ENCODE measurements around the gene ARID3C. TPM values are rescaled to one million over a fixed set of nuclear protein-coding genes. Genes with fewer than 3 reads are reported as not detected.

ARID3C gene
- total and polyA plus RNA-seq, 3 donors from 2014 or later, result 0.31 to 0.45 (median 0.37) TPM

DNA sequence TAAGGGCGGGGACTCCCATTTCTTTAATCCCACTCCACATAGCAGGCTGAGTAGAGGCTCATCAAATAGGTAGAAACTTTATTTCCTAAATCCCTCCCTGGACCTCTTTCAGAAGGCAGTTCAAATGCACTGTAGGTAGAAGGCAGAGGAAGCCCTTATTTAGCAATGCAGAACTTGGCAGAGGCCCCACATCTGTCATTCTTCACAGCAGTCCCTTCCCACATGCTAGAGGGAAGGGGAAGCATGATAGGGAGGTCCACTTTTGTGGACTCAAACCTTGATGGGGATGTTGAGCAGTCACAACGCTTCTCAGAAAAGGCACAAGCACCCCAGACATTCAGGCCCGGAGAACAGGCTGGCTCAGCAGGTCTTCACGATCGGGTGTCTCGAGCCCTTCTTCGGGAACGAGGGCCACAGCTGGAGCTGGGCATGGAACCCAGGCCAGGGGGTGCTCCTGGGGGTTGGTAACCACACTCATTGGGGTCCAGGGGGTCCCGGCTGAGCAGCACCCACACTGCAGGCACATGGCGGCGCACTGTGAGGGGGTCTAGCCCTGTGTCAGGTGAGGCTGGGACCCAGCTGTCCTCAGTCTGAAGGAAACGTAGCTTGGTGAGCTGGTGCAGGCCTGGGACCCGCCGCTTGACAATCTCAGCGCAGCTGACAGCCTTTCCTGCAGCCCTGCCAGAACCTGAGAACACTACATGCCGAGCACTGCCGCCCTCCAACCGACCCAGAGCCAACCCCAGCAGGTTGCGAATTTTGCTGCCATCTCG is 18.2 kb downstream of the ARID3C start:
- H3K9me3 ChIP-seq, result no peaks in the 10 kb centered on the region
- intact Hi-C loops (cut with DNase I; ENCODE audit: low total_unique reads), result loop anchor here (10.0 kb wide), 1 partner anchor 94 kb away; no protein-coding TSS in a partner anchor
- 66 to 69% methylated on average over 16 to 17 of the region's 20 CpGs for WGBS, 2 donors
- H3K27me3 ChIP-seq, result no peaks in the 10 kb centered on the region
- TF ChIP-seq, protein P1, sequence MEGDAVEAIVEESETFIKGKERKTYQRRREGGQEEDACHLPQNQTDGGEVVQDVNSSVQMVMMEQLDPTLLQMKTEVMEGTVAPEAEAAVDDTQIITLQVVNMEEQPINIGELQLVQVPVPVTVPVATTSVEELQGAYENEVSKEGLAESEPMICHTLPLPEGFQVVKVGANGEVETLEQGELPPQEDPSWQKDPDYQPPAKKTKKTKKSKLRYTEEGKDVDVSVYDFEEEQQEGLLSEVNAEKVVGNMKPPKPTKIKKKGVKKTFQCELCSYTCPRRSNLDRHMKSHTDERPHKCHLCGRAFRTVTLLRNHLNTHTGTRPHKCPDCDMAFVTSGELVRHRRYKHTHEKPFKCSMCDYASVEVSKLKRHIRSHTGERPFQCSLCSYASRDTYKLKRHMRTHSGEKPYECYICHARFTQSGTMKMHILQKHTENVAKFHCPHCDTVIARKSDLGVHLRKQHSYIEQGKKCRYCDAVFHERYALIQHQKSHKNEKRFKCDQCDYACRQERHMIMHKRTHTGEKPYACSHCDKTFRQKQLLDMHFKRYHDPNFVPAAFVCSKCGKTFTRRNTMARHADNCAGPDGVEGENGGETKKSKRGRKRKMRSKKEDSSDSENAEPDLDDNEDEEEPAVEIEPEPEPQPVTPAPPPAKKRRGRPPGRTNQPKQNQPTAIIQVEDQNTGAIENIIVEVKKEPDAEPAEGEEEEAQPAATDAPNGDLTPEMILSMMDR (IDR thresholded peaks at IDR 0.05), result no peak
- no peak for TF ChIP-seq POLR2A (IDR thresholded peaks at IDR 0.05)
- peaks cover 11% of the 10 kb centered on the region for H3K4me1 ChIP-seq
- peak; percentile 28 for DNase-seq
- no peaks in the 10 kb centered on the region for H3K36me3 ChIP-seq (ENCODE audit: low read depth, missing control alignments)
- no peak overlapping the region for H3K27ac ChIP-seq
- no peak overlapping the region for H3K4me3 ChIP-seq

DNA sequence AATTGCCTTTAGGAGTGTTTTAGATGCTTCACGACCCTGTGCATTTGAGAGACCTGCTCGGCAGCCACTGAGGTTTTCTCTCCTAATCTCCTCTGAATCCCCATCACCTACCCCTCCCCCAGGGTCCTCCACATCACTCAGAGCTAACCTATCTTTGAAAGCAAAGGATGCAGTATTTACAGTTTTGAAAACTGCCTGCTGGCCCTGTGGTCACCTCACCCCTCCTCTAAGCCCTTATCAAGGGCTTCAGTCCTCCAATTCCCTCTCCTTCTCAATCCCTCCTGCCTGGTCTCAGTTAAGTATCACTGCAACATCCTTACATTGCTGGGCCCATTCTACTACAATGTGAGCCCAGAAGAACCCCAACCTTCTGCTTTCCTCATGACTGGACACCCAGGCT is 21.5 kb downstream of the ARID3C start:
- no peak for DNase-seq
- no peaks in the 10 kb centered on the region for H3K27me3 ChIP-seq
- TF ChIP-seq POLR2A (IDR thresholded peaks at IDR 0.05), result no peak
- TF ChIP-seq, protein P1 (IDR thresholded peaks at IDR 0.05), result no peak
- no peak overlapping the region for H3K4me3 ChIP-seq
- H3K36me3 ChIP-seq (ENCODE audit: low read depth, missing control alignments), result no peaks in the 10 kb centered on the region
- H3K9me3 ChIP-seq, result no peaks in the 10 kb centered on the region
- H3K4me1 ChIP-seq, result peaks cover 7% of the 10 kb centered on the region
- WGBS, 2 donors, result 69 to 78% methylated on average over 2 of the region's 2 CpGs
- H3K27ac ChIP-seq, result no peak overlapping the region
- intact Hi-C loops (cut with DNase I; ENCODE audit: low total_unique reads), result no loop called here

DNA sequence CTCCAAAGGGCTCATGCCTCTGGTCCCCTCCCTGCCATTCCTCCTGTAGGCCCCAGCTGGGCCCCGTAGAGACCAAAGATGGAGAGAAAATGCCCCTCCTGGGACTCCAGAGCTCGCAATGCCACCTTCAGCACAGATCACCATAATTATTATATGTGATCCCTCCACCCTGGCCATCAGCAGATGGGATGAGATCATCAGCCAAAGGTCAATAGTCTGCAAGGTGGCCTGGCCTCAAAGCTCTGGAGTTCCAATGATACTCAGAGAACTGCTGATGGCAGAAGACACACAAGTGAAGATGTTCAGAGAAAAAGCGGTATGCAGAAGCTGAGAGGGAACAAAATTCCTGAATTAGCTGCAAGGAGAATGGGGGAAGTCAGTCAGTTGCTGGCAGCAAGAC is 22.0 kb downstream of the ARID3C start:
- Histone ChIP-seq H3K27ac (no peak overlapping the region), H3K9me3 (no peaks in the 10 kb centered on the region), H3K36me3 (ENCODE audit: low read depth, missing control alignments) (no peaks in the 10 kb centered on the region), H3K4me3 (no peak overlapping the region), H3K4me1 (peaks cover 6% of the 10 kb centered on the region), H3K27me3 (no peaks in the 10 kb centered on the region)
- intact Hi-C loops (cut with DNase I; ENCODE audit: low total_unique reads), result no loop called here
- WGBS, 2 donors, result 86 to 95% methylated on average over 2 to 3 of the region's 3 CpGs
- DNase-seq, result no peak
- TF ChIP-seq, protein P1 (IDR thresholded peaks at IDR 0.05), result no peak
- TF ChIP-seq POLR2A (IDR thresholded peaks at IDR 0.05), result no peak

DNA sequence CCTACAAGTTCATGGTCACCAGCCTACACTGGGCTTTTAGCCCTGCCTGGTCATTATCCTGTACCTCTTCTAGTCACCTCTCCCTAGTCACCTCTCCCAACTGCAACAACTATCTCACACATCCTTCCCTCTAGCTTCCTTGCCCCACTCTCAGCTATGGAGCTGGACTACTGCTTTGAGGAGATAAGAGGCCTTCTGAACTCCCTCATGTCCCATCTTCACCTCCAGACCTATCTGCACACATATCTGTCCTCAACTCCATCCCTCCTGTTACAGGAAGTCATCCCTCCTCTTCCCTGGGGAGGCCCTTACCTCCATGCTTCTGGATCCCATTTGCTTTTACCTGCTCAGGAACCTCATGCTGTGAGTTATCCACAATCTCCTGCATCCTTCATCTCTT is 22.7 kb downstream of the ARID3C start:
- H3K4me3 ChIP-seq, result no peak overlapping the region
- no peak for DNase-seq
- intact Hi-C loops (cut with DNase I; ENCODE audit: low total_unique reads), result no loop called here

More for the DNA sequence above, 22.7 kb downstream of the ARID3C start:
- Histone ChIP-seq H3K4me1 (peaks cover 3% of the 10 kb centered on the region), H3K27ac (no peak overlapping the region), H3K27me3 (no peaks in the 10 kb centered on the region), H3K9me3 (no peaks in the 10 kb centered on the region), H3K36me3 (ENCODE audit: low read depth, missing control alignments) (no peaks in the 10 kb centered on the region)
- TF ChIP-seq POLR2A (IDR thresholded peaks at IDR 0.05), result no peak
- TF ChIP-seq, protein P1 (IDR thresholded peaks at IDR 0.05), result no peak
